Parathyroid adenoma (tissue), 2 donors: ENCODE data around the gene FADS3.

Experiments
- H2AFZ ChIP-seq: fragments of 300-600 bp; sonication (generic); one replicate; pipeline ENCODE4 v1.7.0; 2017; ENCODE audit warnings: antibody characterized with exemption, mild to moderate bottlenecking
- H3K27ac ChIP-seq: fragments of 300-600 bp; sonication (generic); one replicate; pipeline ENCODE4 v1.7.0; 2017
- H3K27me3 ChIP-seq: fragments of 300-600 bp; sonication (generic); one replicate; pipeline ENCODE4 v1.7.0; 2017; ENCODE audit warnings: low read length; ENCODE audit not compliant: control insufficient read depth, insufficient read depth
- H3K36me3 ChIP-seq: fragments of 300-600 bp; sonication (generic); one replicate; pipeline ENCODE4 v1.7.0; 2017; ENCODE audit warnings: low read length; ENCODE audit not compliant: control insufficient read depth, insufficient read depth
- H3K4me1 ChIP-seq: fragments of 300-600 bp; sonication (generic); one replicate; pipeline ENCODE4 v1.7.0; 2017; ENCODE audit warnings: control low read depth
- H3K4me2 ChIP-seq: fragments of 300-600 bp; sonication (generic); one replicate; pipeline ENCODE4 v1.7.0; 2017; ENCODE audit warnings: low read length
- H3K4me3 ChIP-seq: fragments of 300-600 bp; sonication (generic); one replicate; pipeline ENCODE4 v1.7.0; 2017; ENCODE audit warnings: low read depth, low read length
- H3K79me2 ChIP-seq: fragments of 300-600 bp; sonication (generic); one replicate; pipeline ENCODE4 v1.7.0; 2017; ENCODE audit warnings: control low read depth
- H3K9ac ChIP-seq: fragments of 300-600 bp; sonication (generic); one replicate; pipeline ENCODE4 v1.7.0; 2017; ENCODE audit warnings: mild to moderate bottlenecking
- H3K9me3 ChIP-seq: fragments of 300-600 bp; sonication (generic); one replicate; pipeline ENCODE4 v1.7.0; 2017; ENCODE audit warnings: low read length; ENCODE audit not compliant: control insufficient read depth
- CTCF ChIP-seq: fragments of 300-600 bp; sonication (generic); IDR thresholded peaks from one replicate; pipeline ENCODE4 v1.7.0; 2017; ENCODE audit warnings: antibody characterized with exemption, mild to moderate bottlenecking
- donor health status: primary hyperparathyroidism.

The FADS3 gene

GRCh38 chr11:61866231-61866957 lies 25.0 kb downstream of the FADS3 start:
- no peak for TF ChIP-seq CTCF
- Histone ChIP-seq H3K36me3 (no peaks in the 10 kb centered on the region), H3K27ac (no peak overlapping the region), H3K79me2 (no peaks in the 10 kb centered on the region), H3K9ac (no peak overlapping the region), H3K9me3 (no peaks in the 10 kb centered on the region), H3K27me3 (no peaks in the 10 kb centered on the region), H3K4me3 (no peak overlapping the region), H2AFZ (no peak overlapping the region), H3K4me2 (no peak overlapping the region), H3K4me1 (no peaks in the 10 kb centered on the region)

- Histone ChIP-seq H3K9ac (no peak overlapping the region), H2AFZ (no peak overlapping the region), H3K4me1 (no peaks in the 10 kb centered on the region), H3K9me3 (no peaks in the 10 kb centered on the region), H3K4me3 (no peak overlapping the region), H3K36me3 (no peaks in the 10 kb centered on the region), H3K27ac (no peak overlapping the region), H3K4me2 (no peak overlapping the region), H3K79me2 (no peaks in the 10 kb centered on the region), H3K27me3 (no peaks in the 10 kb centered on the region)
- no peak for TF ChIP-seq CTCF
These were observed 26.2 kb downstream of the FADS3 start for GRCh38 chr11:61864814-61865775.

- H3K79me2 ChIP-seq, result no peaks in the 10 kb centered on the region
- no peak overlapping the region for H3K4me2 ChIP-seq
- no peak overlapping the region for H3K27ac ChIP-seq
- H2AFZ ChIP-seq, result no peak overlapping the region
- H3K27me3 ChIP-seq, result no peaks in the 10 kb centered on the region
- TF ChIP-seq CTCF, result no peak
- H3K4me3 ChIP-seq, result no peak overlapping the region
- H3K4me1 ChIP-seq, result no peaks in the 10 kb centered on the region
- H3K9ac ChIP-seq, result no peak overlapping the region
- H3K36me3 ChIP-seq, result no peaks in the 10 kb centered on the region
- H3K9me3 ChIP-seq, result no peaks in the 10 kb centered on the region
These were observed 27.7 kb downstream of the FADS3 start for GRCh38 chr11:61863548-61864081.

- no peak overlapping the region for H2AFZ ChIP-seq
- no peaks in the 10 kb centered on the region for H3K27me3 ChIP-seq
- no peak overlapping the region for H3K4me3 ChIP-seq
- H3K36me3 ChIP-seq, result no peaks in the 10 kb centered on the region
- H3K9ac ChIP-seq, result no peak overlapping the region
- no peaks in the 10 kb centered on the region for H3K79me2 ChIP-seq
- H3K4me1 ChIP-seq, result no peaks in the 10 kb centered on the region
- no peak overlapping the region for H3K4me2 ChIP-seq
- no peaks in the 10 kb centered on the region for H3K9me3 ChIP-seq
- H3K27ac ChIP-seq, result no peak overlapping the region
- TF ChIP-seq CTCF, result no peak
These were observed 28.4 kb downstream of the FADS3 start for GRCh38 chr11:61862714-61863547.
